Activated CD8-positive, alpha-beta T cell treated with anti-CD3 and anti-CD28 coated beads, Interleukin-2, amount 10 ng/mL, durations not matched to agents 7 days and 5 days (primary cell): ENCODE measurements around the gene SPACA9. TPM values are rescaled to one million over a fixed set of nuclear protein-coding genes. Genes with fewer than 3 reads are reported as not detected.

Experiments
- ATAC-seq: fragments of 150-1000 bp; cut with Tn5 transposase; one replicate; pipeline ENCODE4 v1.10.0; 2021; ENCODE audit warnings: moderate library complexity
- CTCF ChIA-PET: fragments of 350-600 bp; sonication (Branson Sonifier 250); formaldehyde crosslinking; loops from one replicate; lab custom pipeline; 2021; ENCODE audit warnings: antibody characterized with exemption; lab: Charles Lee
- POLR2A ChIA-PET: fragments of 350-600 bp; sonication (Branson Sonifier 250); formaldehyde crosslinking; loops from one replicate; lab custom pipeline; 2021; ENCODE audit warnings: antibody characterized with exemption; lab: Charles Lee
- DNase-seq: peaks from one replicate; pipeline ENCODE4 v3.0.0-alpha.2; 2020
- H3K27ac Mint-ChIP-seq: one replicate; pipeline ENCODE4 v1.8.0; 2021; ENCODE audit warnings: mild to moderate bottlenecking, mixed read lengths
- H3K27me3 Mint-ChIP-seq: one replicate; pipeline ENCODE4 v1.8.0; 2021; ENCODE audit warnings: low read depth, mixed read lengths
- H3K36me3 Mint-ChIP-seq: one replicate; pipeline ENCODE4 v1.8.0; 2021; ENCODE audit warnings: low read depth, mixed read lengths
- H3K4me1 Mint-ChIP-seq: one replicate; pipeline ENCODE4 v1.8.0; 2021; ENCODE audit warnings: low read depth, mixed read lengths
- H3K4me3 Mint-ChIP-seq: one replicate; pipeline ENCODE4 v1.8.0; 2021; ENCODE audit warnings: mild to moderate bottlenecking, mixed read lengths
- H3K9me3 Mint-ChIP-seq: one replicate; pipeline ENCODE4 v1.8.0; 2022; ENCODE audit warnings: mixed read lengths; ENCODE audit not compliant: insufficient read depth
- total RNA-seq, 2 experiments: library from RNA; stranded (reverse); gene quantifications; one replicate each; pipeline ENCODE4 v1.2.3, GENCODE V29; 2021

The SPACA9 gene
- total RNA-seq, 2 experiments from 2014 or later = 6.0 to 7.7 TPM

DNA sequence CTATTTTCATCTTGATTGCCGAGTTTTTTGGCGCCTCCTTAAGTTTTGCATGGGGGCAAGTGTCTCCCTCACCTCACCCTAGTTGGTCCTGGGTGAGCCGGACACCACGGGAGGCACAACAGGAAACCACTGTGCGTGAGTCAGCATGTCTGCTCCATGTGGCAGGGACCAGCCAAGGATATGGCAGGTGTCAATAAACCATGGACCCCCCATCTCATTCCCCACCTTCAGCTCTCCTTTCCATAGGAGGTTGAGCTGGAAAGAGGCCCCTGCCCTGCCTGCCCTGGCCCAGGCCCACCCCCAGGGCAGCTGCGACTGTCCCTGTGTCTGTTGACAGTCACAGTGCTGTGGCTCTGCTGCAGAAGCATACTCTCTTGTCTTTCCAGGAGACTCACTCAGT is 3.1 kb downstream of the SPACA9 start:
- Mint-ChIP-seq H3K36me3 (peaks cover 4% of the 10 kb centered on the region), H3K27ac (peak overlapping the region; percentile 57), H3K4me1 (peaks cover 44% of the 10 kb centered on the region), H3K4me3 (no peak overlapping the region), H3K9me3 (no peaks in the 10 kb centered on the region), H3K27me3 (no peaks in the 10 kb centered on the region)
- ATAC-seq = no peak
- ChIA-PET POLR2A (no interaction called here), CTCF (no interaction called here)
- DNase-seq = no peak

GRCh38 chr9:132882616-132883015 is 3.9 kb downstream of the SPACA9 start:
- no peaks in the 10 kb centered on the region for H3K9me3 Mint-ChIP-seq
- ChIA-PET CTCF (interaction anchor here (0.7 to 1.6 kb wide), 2 partner anchors 19 to 34 kb away, joined by 3 to 7 read pairs; no protein-coding TSS in a partner anchor), POLR2A (no interaction called here)
- no peaks in the 10 kb centered on the region for H3K27me3 Mint-ChIP-seq
- ATAC-seq (no peak), DNase-seq (no peak)
- H3K36me3 Mint-ChIP-seq = peaks cover 6% of the 10 kb centered on the region
- H3K27ac Mint-ChIP-seq = peak overlapping the region; percentile 49
- peaks cover 43% of the 10 kb centered on the region for H3K4me1 Mint-ChIP-seq
- no peak overlapping the region for H3K4me3 Mint-ChIP-seq

- no peak overlapping the region for H3K27ac Mint-ChIP-seq
- H3K36me3 Mint-ChIP-seq = peaks cover 6% of the 10 kb centered on the region
- no peaks in the 10 kb centered on the region for H3K9me3 Mint-ChIP-seq
- H3K27me3 Mint-ChIP-seq = no peaks in the 10 kb centered on the region
- no peak for DNase-seq
- POLR2A ChIA-PET = interaction anchor here (0.6 kb wide), 1 partner anchor 31 kb away, joined by 3 read pairs; no protein-coding TSS in a partner anchor
- CTCF ChIA-PET = interaction anchor here (1.6 kb wide), 1 partner anchor 18 kb away, joined by 7 read pairs; no protein-coding TSS in a partner anchor
- peaks cover 51% of the 10 kb centered on the region for H3K4me1 Mint-ChIP-seq
- H3K4me3 Mint-ChIP-seq = no peak overlapping the region
- ATAC-seq = no peak
Measured at GRCh38 chr9:132883349-132884294, 4.9 kb downstream of the SPACA9 start.

- CTCF ChIA-PET = interaction anchor here (0.7 kb wide), 1 partner anchor 16 kb away, joined by 3 read pairs; no protein-coding TSS in a partner anchor
- H3K27ac Mint-ChIP-seq = no peak overlapping the region
- H3K27me3 Mint-ChIP-seq = no peaks in the 10 kb centered on the region
- peak; percentile 41 for ATAC-seq
- POLR2A ChIA-PET = interaction anchor here (0.5 to 1.3 kb wide), 2 partner anchors 59 to 1208 kb away, joined by 3 read pairs; partner anchors contain the start of gene TSC1
- peaks cover 2% of the 10 kb centered on the region for H3K36me3 Mint-ChIP-seq
- H3K4me1 Mint-ChIP-seq = peaks cover 39% of the 10 kb centered on the region
- H3K9me3 Mint-ChIP-seq = no peaks in the 10 kb centered on the region
- DNase-seq = no peak
- no peak overlapping the region for H3K4me3 Mint-ChIP-seq
Measured at GRCh38 chr9:132885720-132886333, 7.1 kb downstream of the SPACA9 start.

DNA sequence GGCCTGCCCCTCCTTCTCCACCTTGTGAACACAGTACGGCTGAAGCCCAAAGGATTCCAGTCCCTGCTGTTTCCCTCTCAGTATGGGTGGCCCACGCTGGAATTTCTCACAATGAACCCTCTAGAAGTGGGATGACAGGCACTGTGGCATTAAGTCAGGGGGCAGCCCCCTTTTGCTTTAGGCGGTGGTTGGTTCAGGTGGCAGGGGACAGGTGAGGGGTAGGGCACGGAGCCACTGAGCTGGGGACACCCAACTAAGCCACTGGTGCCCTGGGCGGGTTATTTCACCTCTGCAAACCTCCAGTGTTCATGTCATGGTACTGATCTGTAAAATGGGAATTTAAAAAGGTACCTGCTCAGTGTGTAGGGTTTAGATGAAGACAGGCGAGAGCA is 7.6 kb downstream of the SPACA9 start:
- peaks cover 2% of the 10 kb centered on the region for H3K36me3 Mint-ChIP-seq
- no peaks in the 10 kb centered on the region for H3K9me3 Mint-ChIP-seq
- no peak for ATAC-seq
- no peak for DNase-seq
- no peaks in the 10 kb centered on the region for H3K27me3 Mint-ChIP-seq
- ChIA-PET POLR2A (interaction anchor here (0.5 to 1.3 kb wide), 2 partner anchors 59 to 1209 kb away, joined by 3 read pairs; partner anchors contain the start of gene TSC1), CTCF (no interaction called here)
- no peak overlapping the region for H3K4me3 Mint-ChIP-seq
- peaks cover 39% of the 10 kb centered on the region for H3K4me1 Mint-ChIP-seq
- H3K27ac Mint-ChIP-seq = no peak overlapping the region

GRCh38 chr9:132887181-132888120 is 8.8 kb downstream of the SPACA9 start:
- ATAC-seq (no peak), DNase-seq (no peak)
- Mint-ChIP-seq H3K27ac (no peak overlapping the region), H3K27me3 (no peaks in the 10 kb centered on the region), H3K4me3 (no peak overlapping the region), H3K4me1 (peaks cover 29% of the 10 kb centered on the region), H3K9me3 (no peaks in the 10 kb centered on the region), H3K36me3 (peaks cover 2% of the 10 kb centered on the region)
- POLR2A ChIA-PET = no interaction called here
- CTCF ChIA-PET = interaction anchor here (1.1 kb wide), 1 partner anchor 14 kb away, joined by 6 read pairs; no protein-coding TSS in a partner anchor

DNA sequence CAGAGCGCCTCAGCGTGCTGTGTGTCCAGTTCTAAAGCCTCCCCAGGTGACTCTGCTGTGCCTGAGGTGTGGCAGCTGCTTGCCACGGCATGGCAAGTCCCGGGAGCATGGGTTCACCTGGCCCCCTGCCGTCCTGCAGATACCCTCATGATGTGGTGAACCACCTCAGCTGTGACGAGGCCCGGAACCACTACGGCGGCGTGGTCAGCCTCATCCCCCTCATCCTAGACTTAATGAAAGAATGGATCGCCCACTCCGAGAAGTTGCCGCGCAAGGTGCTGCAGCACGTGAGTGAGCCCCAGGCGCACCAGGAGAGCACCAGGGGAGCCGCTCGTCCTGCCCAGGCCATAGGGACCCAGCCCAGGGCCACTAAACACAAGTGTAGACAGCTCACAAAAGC is 9.5 kb downstream of the SPACA9 start:
- Mint-ChIP-seq H3K36me3 (peaks cover 2% of the 10 kb centered on the region), H3K27ac (peak overlapping the region; percentile 20), H3K4me3 (no peak overlapping the region), H3K9me3 (no peaks in the 10 kb centered on the region), H3K4me1 (peaks cover 22% of the 10 kb centered on the region), H3K27me3 (no peaks in the 10 kb centered on the region)
- DNase-seq (no peak), ATAC-seq (no peak)
- ChIA-PET CTCF (interaction anchor here (1.1 kb wide), 1 partner anchor 13 kb away, joined by 6 read pairs; no protein-coding TSS in a partner anchor), POLR2A (interaction anchor here (0.6 kb wide), 1 partner anchor 19 kb away, joined by 4 read pairs; no protein-coding TSS in a partner anchor)

DNA sequence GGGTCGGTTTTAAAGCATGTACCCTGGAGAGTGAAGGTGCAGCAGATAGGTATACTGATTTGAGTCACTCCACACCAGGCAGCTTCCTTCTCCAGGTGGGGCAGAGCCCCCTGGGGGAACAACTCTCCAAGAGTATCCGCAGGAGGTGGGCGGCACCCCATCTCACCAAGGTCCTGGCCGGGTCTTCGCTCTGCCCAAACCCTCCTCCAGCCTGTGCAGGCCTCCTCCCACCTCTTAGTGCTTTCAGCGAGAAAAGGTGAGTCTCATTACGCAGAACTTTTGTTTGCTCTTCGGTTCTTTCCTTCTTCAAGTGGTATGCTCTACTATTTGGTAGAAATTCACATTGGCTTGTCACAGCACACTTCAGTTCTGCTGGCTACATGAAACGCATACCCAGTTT is 13.7 kb downstream of the SPACA9 start:
- Mint-ChIP-seq H3K9me3 (no peaks in the 10 kb centered on the region), H3K27ac (no peak overlapping the region), H3K4me1 (peaks cover 19% of the 10 kb centered on the region), H3K27me3 (no peaks in the 10 kb centered on the region), H3K4me3 (no peak overlapping the region), H3K36me3 (peaks cover 14% of the 10 kb centered on the region)
- ChIA-PET CTCF (interaction anchor here (3.8 kb wide), 1 partner anchor 9 kb away, joined by 18 read pairs; no protein-coding TSS in a partner anchor), POLR2A (no interaction called here)
- no peak for DNase-seq
- ATAC-seq = no peak

DNA sequence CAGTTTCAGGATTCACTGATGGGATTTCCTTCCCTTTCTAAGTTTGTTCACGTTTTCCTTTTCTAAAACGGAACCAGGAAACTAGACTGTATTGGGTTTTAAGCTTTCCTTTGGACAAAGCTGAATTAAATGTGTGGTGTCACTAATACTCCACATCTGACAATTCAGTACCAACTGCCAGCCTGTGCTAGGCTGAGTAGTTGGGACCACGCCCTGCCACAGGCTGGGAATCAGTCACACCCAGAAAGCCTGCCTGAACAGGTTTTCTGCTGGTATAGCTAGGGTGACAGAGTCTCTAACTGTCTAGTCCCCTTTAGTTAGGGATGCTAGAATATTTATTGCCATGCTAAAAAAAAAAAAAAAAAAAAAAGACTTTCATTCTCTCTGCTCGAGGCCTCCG is 15.6 kb downstream of the SPACA9 start:
- no peaks in the 10 kb centered on the region for H3K9me3 Mint-ChIP-seq
- no peak for ATAC-seq
- peaks cover 16% of the 10 kb centered on the region for H3K36me3 Mint-ChIP-seq
- no peak overlapping the region for H3K4me3 Mint-ChIP-seq
- ChIA-PET POLR2A (interaction anchor here (0.6 kb wide), 1 partner anchor 480 kb away, joined by 4 read pairs; no protein-coding TSS in a partner anchor), CTCF (interaction anchor here (0.6 to 3.8 kb wide), 3 partner anchors 7 to 150 kb away, joined by 3 to 18 read pairs (median 3); partner anchors contain the start of gene SPACA9)
- H3K27me3 Mint-ChIP-seq = no peaks in the 10 kb centered on the region
- H3K27ac Mint-ChIP-seq = no peak overlapping the region
- DNase-seq = no peak
- peaks cover 3% of the 10 kb centered on the region for H3K4me1 Mint-ChIP-seq

- Mint-ChIP-seq H3K4me3 (no peak overlapping the region), H3K27ac (no peak overlapping the region), H3K9me3 (no peaks in the 10 kb centered on the region), H3K4me1 (peaks cover 3% of the 10 kb centered on the region), H3K27me3 (no peaks in the 10 kb centered on the region), H3K36me3 (peaks cover 16% of the 10 kb centered on the region)
- POLR2A ChIA-PET = interaction anchor here (1.4 kb wide), 1 partner anchor 15 kb away, joined by 3 read pairs; no protein-coding TSS in a partner anchor
- CTCF ChIA-PET = interaction anchor here (0.6 to 0.8 kb wide), 2 partner anchors 16 to 151 kb away, joined by 3 read pairs; partner anchors contain the start of gene SPACA9
- no peak for ATAC-seq
- DNase-seq = no peak
Measured at GRCh38 chr9:132894862-132895835, 16.5 kb downstream of the SPACA9 start.
